Left cardiac atrium (tissue), 4 donors: ENCODE data around the gene MORN2. TPM values are rescaled to one million over a fixed set of nuclear protein-coding genes. Genes with fewer than 3 reads are reported as not detected.
A peak's percentile ranks its signal among the peaks of the same experiment; 100 is the strongest.
"Not testable (repeated sequence)": the region's sequence is repeated elsewhere in the genome, so short reads cannot be mapped to it uniquely, and the experiment has no call there.

ENCODE experiments used
- ATAC-seq, 2 donors: fragments of 200-7000 bp; cut with Tn5 transposase; one replicate each; pipeline ENCODE4 v1.9.1; 2020; ENCODE audit warnings: mild to moderate bottlenecking in 2 of 2, moderate library complexity in 2 of 2
- DNase-seq: peaks from one replicate; pipeline ENCODE4 v3.0.0-alpha.2; 2020
- intact Hi-C, 2 donors: fragments of 100-400 bp; cut with DNase I; formaldehyde crosslinking; loops; one replicate each; pipeline versions ENCODE4 v1.14.1 to v1.15.1; 2022 to 2023
- long read RNA-seq: library from polyadenylated mRNA; unstranded; transcript quantifications from one replicate; pipeline ENCODE4 v2.0.0, GENCODE V29; 2021
- total RNA-seq, 2 donors: library from RNA; stranded (reverse); fragmentation: NEBNext Ultra II Directional; extraction: Animal tissue kit (Norgen Biotek cat#: 25700); gene quantifications; one replicate each; pipeline ENCODE4 v1.2.1, GENCODE V29; 2021
- donor health status: DM: no; HTN: yes; CAD: no.
- donor health status: DM: no; HTN: yes; CAD: no; lungs with severe emphysema.
- donor health status: DM: yes; HTN: yes; CAD: no.
- donor health status: Dilated cardiomyopathy.

Gene MORN2
- 10 to 100 TPM; 12.8 to 14.3 TPM for total RNA-seq
- long read RNA-seq, partial matches to known transcripts: 0 of 1 reads
- long read RNA-seq, other reads (novel, unspliced or antisense): 0 of 1 reads

DNA sequence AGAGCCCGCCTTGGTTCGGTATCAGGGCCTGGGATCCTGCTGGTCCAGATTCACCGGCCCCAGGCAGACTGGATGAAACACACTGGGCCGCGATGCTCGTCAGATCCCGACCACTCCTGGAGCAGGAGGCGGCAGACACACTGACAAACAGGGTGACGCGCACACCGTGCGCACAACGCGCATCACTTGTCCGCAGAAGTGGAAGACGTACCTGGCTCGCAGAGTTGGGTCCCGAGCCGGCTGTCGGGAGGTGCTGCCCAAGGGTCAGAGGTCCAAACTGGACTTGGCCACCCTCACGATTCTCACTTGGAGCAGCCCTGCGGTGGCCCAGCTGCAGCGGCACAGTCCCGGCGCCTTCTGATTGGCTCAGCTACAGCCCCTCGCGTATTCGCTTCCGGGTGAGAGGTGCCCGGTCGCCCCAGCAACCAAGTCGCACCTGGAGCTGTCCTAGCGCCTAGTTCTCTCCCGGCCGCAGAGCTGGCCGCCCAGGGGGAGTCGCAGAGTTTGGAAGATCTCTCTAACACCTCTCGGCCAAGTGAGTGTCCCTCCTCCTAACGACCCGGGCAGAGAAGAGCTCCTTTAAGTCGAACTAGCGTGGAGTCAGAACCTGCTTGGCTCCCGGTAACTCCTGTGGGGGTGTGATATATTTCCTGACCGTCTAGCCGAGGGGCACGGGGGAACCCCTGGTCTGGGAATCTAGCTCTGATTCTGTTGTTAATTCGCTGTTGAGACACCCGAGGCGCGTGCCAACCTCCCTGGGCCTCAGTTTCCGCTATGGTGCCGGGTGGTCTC is at the start of gene MORN2, which contains the start of gene DHX57:
Gene MORN2, plus strand, starts transcription at position 401 of the 792 bp plus-strand sequence.
Gene DHX57, minus strand, starts transcription at position 359 of the 792 bp plus-strand sequence. CDS start 7,529 bp downstream, outside the sequence.
- intact Hi-C loops: no loop called here
- ATAC-seq (peak; percentile 100), DNase-seq (peak; percentile 91)

DNA sequence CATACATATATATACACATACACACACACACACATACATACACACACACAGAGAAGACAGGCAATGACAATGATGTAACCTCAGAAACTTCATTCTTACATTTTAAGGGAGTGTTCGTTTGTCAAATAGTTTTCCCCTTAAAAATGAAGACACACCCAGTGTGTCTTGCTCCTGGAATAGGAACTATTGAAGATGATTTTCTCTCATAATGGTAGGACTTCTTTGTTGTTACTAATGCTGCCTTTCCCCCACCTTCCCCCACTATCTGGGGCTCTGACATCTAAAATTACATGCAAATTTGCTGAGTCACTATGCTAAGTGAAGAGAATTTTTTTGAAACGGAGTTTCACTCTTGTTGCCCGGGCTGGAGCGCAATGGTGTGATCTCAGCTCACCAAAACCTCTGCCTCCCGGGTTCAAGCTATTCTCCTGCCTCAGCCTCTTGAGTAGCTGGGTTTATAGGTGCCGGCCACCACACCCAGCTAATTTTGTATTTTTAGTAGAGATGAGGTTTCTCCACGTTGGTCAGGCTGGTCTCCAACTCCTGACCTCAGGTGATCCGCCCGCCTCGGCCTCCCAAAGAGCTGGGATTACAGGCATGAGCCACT is 48.1 kb upstream of the MORN2 start:
- ATAC-seq: peak in 1 of 2 donors; percentile 51
- DNase-seq, intact Hi-C loops: not testable (repeated sequence)

DNA sequence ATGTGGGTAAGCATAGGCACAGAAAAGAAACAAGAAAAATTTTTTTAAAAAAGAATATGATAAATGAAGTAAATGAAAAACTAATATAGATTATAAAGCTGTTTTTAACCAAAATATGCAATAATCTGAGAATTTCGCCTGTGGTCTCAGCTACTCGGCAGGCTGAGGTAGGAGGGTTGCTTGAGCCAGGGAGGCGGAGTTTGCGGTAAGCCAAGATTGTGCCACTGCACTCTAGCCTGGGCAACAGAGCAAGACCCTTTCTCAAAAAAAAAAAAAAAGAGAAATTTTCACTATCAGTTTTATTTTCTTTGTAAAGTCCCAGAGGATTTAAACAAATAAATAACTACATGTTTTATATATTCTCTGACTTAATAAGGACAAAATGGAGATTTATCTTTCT is 47.3 kb upstream of the MORN2 start:
- intact Hi-C loops: no loop called here
- DNase-seq: no peak

DNA sequence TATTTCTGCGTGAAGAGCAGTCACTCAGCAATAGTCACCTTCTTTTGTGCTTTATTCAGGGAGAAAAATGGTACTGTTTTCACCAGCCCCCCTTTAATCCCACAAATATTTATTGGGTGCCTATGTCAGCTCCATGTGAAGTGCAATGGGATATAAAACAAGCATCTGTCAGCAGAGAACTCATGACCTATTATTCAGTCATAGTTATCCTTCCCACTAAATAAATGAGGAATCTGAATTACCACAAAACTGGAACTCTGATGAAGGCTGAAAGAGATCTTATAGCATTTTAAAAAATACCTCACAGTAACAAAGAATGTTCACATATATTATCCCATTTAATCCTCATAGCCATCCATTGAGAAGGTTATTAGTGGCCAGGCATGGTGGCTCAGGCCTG is 45.8 kb upstream of the MORN2 start:
- intact Hi-C loops: no loop called here
- DNase-seq: no peak
- ATAC-seq: no peak

More for the DNA sequence above, 47.3 kb upstream of the MORN2 start:
- no peak for ATAC-seq

DNA sequence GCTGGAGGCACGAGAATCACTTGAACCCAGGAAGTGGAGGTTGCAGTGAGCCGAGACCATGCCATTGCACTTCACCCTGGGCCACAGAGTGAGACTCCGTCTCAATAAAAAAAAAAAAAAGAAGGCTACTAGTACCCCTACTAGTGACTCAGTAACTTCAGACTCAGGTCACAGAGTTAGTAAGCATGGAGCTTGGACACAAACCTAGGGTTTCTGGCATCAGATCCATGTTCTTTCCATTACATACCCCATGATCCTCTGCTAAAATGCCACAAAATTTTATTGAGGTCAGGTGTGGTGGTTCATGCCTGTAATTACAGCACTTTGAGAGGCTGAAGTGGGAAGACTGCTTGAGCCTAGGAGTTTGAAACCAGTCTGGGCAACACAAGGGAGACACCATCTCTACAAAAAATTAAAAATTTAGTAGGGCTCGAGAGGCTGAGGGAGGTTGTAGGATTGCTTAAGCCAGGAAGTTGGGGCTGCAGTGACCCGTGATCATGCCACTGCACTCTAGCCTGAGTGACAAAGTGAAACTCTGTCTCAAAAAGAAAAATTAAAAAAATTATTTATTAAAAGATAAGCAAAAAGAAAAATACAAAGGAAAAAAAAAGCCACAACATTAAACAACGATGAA is 45.1 kb upstream of the MORN2 start:
- no peak for ATAC-seq
- intact Hi-C loops: no loop called here
- no peak for DNase-seq

DNA sequence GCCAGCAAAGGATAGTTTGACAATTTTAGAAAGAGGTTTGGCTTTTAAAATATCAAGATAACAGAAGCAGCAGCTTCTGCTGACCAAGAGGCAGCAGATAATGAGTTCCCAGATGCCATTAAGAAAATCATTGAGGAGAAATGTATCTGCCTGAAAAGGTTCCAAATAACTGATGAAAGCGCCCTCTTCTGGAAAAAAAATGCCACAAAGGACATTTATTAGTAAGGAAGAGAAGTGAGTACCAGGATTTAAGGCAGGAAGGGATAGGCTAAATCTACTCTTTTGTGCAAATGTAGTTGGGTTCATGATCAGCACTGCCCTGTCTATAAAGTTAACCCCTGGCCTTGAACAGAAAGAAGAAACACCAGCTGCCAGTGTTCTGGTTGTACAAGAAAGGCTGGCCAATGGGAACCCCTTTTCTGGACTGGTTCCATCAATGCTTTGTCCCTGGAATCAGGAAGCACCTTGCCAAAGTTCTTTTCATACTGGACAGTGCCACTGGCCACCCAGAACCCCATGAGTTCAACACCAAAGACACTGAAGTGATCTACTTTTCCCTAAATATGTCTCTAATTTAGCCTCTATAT is 40.7 kb upstream of the MORN2 start:
- intact Hi-C loops: no loop called here
- DNase-seq (no peak), ATAC-seq (no peak)

DNA sequence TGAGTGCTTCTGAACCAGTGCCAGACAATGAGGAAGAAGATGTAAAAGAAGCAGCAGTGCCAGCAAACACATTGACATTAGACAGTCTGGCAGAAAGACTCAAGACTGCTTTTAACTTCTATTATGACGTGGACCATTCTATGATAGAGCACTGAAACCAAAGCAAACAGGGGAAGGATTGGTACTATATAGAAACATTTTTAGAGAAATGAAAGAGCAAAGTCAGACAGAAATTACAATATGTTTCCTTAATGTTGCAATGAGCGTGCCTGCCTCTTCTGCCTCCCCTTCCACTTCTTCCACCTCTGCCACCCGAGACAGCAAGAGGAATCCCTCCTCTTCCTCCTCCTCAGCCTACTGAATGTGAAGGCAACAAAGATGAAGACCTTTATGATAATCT is 39.8 kb upstream of the MORN2 start:
- no peak for DNase-seq
- intact Hi-C loops: no loop called here
- peak; percentile 55 to 79 for ATAC-seq

DNA sequence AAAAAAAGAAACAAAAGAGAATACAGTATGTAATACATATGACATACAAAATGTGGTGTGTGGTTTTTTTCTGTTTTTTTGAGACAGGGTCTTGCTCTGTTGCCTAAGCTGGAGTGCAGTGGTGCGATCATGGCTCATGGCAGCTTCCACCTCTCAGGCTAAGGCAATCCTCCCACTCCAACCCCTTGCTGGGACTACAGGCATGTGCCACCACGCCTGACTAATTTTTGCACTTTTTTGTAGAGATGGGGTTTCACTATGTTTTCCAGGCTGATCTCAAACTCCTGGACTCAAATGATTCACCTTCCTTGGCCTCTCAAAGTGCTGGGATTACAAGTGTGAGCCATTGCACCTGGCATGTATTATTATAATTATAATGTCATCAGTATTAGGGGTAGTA is 39.0 kb upstream of the MORN2 start:
- intact Hi-C loops: no loop called here
- ATAC-seq: no peak
- DNase-seq: no peak

DNA sequence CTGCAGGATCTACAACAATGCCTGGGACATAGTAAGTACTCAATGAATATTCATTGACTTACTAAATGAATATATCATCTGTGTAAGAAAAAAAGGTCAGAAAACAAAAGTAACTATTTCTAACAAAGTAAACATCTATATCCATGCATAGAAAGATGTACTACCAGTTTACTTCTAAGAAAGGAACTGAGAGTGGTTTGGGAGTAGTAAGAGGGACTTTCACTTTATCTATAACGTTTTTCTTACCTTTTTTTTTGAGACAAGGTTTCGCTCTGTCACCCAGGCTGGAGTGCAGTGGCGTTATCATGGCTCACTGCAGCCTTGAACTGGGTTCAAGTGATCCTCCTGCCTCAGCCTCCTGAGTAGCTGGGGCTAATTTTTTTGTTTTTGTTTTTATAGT is 25.7 kb upstream of the MORN2 start:
- intact Hi-C loops: no loop called here
- DNase-seq (no peak), ATAC-seq (no peak)

DNA sequence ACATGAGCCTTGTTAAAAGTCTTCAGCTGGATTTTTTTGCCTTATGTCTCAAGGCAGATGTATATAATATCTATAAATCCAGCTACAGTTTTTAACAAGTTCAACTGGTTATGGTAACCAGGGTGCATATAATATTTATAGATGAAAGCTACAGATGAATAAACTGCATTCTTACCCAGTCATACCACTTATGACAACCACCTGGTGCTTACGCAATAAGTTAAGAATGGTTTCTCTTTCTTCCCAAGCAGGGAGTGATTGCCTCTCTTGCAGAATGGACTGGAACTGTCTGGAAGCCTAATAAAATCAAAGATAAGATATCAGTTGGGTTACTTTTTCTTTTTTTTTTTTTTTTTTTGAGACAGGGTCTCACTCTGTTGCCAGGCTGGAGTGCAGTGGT is 19.6 kb upstream of the MORN2 start:
- intact Hi-C loops: no loop called here
- ATAC-seq (no peak), DNase-seq (no peak)

DNA sequence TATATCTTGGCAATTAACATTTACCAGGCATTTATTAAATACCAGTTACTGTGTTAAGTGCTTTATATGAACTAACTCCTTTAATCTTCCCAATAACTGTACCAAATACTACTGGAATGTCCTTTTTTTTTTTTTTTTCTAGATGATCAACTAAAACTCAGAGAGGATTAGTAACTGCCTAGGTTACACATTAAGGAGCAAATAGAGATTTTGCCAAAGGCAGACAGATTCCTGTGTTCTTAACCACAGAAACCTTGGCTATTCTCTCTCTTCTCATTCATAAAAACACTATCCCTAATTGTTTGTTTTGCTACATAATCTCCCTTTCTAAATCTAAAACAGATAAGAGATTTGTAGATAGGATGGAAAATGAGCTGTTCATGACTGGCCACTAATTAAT is 13.3 kb upstream of the MORN2 start:
- intact Hi-C loops: no loop called here
- no peak for DNase-seq
- ATAC-seq: no peak

DNA sequence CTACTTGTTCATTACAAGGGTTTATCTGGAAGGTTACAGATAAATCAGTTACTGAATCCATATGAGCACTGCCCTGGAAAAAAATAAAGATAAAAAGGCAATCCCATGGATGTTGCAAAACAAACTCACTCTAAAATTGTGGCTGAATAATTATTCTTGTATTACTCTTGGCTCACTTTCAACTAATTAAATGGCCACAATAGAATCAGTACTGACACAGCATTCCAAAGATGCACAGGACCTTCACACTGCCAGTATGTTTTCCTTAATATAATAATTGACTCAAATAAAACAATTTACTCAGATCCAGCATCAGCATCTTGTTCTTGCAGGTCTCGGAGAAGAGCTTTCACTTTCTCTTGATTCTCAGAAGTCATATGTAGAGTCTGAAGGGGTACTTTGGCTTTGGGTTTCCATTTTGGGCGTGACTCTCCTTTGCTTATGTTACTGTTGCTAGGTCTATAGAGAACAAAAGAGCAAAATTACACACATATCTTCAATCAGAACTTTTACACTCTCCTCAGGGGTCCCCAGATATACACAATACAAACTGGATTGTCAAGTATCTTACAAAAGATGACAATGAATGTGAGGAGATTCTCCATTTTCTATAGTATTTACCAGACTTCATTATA is 12.6 kb upstream of the MORN2 start:
- no peak for DNase-seq
- intact Hi-C loops: no loop called here
- ATAC-seq: no peak

DNA sequence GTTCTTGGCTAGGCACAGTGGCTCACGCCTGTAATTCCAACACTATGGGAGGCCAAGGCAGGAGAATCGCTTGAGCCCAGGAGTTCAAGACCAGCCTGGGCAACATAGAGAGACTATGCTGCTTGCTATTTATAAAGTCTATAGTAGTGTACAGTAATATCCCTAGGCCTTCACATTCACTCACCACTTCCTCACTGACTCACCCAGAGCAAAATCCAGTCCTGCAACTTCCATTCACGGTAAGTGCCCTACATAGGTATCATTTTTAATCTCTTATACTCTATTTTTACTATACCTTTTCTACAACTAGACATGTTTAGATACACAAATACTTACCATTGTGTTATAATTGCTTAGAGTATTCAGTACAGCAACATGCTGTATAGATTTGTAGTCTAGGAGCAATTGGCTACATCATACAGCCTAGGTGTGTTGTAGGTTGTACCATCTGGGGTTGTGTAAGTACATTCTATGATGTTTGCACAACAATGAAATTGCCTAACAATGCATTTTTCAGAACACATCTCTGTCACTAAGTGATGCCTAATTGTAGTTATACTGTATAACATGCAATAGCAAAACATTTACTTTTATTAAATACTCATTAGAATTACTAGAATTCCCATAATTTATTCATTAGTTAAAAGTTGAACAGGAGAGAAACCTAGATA is 8.9 kb upstream of the MORN2 start:
- intact Hi-C loops: no loop called here
- ATAC-seq (no peak), DNase-seq (no peak)

DNA sequence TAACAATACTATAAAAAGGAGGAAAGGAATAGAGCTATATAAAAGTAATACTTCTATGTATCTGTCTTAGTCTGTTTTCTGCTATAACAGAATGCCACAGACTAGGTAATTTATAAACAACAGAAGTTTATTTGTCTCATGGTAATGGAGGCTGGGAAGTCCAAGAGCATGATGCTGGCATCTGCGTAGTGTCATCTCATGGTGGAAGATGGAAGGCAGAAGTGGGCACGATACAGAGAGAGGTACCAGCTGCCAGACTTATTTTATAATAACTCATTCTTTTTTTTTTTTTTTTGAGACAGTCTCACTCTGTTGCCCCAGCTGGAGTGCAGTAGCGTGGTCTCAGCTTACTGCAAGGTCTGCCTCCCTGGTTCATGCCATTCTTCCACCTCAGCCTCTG is 4.3 kb upstream of the MORN2 start:
- intact Hi-C loops: no loop called here
- no peak for DNase-seq
- ATAC-seq: no peak

DNA sequence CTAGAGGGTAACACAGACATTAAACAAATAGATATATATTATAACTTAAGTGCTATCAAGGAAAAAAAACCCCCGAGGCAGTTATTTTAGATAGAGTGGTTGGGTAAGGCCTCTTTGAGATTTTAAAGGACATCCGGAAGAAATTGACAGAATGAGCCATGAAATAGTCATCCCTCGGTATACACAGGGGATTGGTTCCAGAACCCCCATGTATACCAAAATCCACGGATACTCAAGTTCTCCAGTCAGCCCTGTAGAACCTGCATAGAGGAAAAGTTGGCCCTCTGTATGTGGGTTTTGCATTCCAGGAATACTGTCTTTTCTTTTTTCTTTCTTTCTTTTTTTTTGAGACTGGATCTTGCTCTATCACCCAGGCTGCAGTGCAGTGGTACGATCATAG is 2.0 kb upstream of the MORN2 start:
- intact Hi-C loops: no loop called here
- ATAC-seq: no peak

DNA sequence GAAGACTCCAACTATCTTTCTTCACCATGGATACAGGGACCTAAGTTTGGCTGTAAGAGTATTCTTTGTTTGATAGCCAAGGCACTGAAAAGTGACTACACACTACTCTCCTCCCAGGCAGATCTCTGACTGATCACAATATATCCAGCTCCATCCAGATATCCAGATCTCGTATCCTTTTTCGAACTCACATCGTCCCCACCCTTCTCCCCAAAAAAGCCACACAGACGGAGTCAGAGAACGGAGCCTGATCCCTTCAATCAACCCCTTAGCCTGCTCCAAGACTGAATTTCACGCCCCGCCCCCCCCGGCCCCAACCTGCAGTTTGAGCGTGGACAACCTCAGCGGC is 575 bp upstream of the MORN2 start:
- intact Hi-C loops: no loop called here
- ATAC-seq (peak in 1 of 2 donors; percentile 12), DNase-seq (no peak)

More for the DNA sequence above, 2.0 kb upstream of the MORN2 start:
- DNase-seq: no peak

DNA sequence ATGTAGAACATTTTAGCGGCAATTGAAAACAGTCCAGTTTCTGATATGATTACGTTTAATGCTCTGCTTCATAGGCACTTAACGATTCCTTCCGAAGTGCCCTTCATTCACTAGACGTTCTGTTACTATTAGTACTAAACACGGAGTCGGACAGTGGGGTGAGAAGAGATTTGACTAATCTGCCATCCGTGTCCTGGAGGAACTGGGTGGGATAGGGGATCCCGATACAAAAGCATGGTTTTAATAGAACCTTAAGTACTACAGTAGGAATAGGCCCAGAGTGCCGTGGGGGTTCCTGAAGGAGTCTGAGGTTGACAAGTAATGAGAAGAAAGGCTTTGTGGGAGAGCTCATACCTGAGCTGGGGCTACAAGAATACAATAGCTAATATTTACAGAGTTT is 631 bp downstream of the MORN2 start:
- ATAC-seq (no peak), DNase-seq (no peak)
- intact Hi-C loops: no loop called here

DNA sequence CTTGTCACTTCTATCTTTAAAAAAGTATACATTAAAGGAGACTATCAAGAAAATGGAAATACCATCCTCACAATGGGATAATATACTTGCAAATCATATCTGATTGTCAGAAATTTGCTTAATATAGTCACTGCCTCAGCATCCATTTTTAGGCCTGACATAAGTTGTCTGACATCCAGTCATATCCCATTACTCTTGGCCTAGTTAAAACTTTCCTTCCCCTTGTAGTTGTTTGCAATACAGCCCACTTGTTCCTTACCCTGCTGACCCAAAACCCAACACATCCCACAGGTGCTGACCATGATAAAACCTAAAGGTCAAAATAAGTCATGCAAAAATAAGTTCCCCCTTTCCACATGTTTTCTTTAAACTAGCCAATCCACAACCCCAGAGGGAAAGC is 10.3 kb downstream of the MORN2 start:
- DNase-seq: no peak
- intact Hi-C loops: no loop called here
- ATAC-seq: no peak

DNA sequence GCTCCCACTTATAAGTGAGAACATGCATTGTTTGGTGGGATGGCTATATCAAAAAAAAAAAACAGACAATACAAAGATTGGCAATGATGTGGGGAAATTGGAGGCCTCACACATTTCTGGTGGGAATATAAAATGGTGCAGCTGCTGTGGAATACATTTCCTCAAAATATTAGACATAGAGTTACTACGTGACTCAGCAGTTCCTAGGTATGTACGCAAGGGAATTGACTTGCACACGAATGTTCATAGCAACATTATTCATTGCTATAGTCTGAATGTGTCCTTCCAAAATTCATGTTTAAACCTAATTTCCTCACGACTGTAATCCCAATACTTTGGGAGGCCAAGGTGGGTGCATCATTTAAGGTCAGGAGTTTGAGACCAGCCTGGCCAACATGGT is 11.6 kb downstream of the MORN2 start:
- DNase-seq (no peak), ATAC-seq (no peak)
- intact Hi-C loops: no loop called here
